Right atrium auricular region (tissue), 2 donors: ENCODE results near the gene ECE2. TPM values are rescaled to one million over a fixed set of nuclear protein-coding genes. Genes with fewer than 3 reads are reported as not detected.
A peak's percentile ranks its signal among the peaks of the same experiment; 100 is the strongest.

Experiments used
- DNase-seq: peaks from one replicate; pipeline ENCODE4 v3.0.0-alpha.2; 2019; ENCODE audit warnings: low spot score
- H3K27ac ChIP-seq, 2 donors: fragments of 200-600 bp; sonication (generic); 1 replicate in 1 of 2; 2 replicates in 1 of 2; pipeline ENCODE4 v1.5.1; 2016 to 2019
- H3K27me3 ChIP-seq, 2 donors: fragments of 200-600 bp; sonication (generic); one replicate each; pipeline versions ENCODE4 v1.5.1 to v1.6.0; 2017 to 2019
- H3K36me3 ChIP-seq: fragments of 200-600 bp; sonication (generic); one replicate; pipeline ENCODE4 v1.5.1; 2016
- H3K4me1 ChIP-seq, 2 donors: fragments of 200-600 bp; sonication (generic); one replicate each; pipeline versions ENCODE4 v1.5.1 to v1.6.0; 2017 to 2019
- H3K4me3 ChIP-seq, 2 donors: fragments of 200-600 bp; sonication (generic); 1 replicate in 1 of 2; 2 replicates in 1 of 2; pipeline ENCODE4 v1.5.1; 2017 to 2019; ENCODE audit warnings: mild to moderate bottlenecking in 1 of 2, moderate library complexity in 1 of 2
- H3K9me3 ChIP-seq, 2 donors: fragments of 200-600 bp; sonication (generic); one replicate each; pipeline ENCODE4 v1.5.1; 2019
- CTCF ChIP-seq, 2 donors: fragments of 200-600 bp; sonication (generic); IDR thresholded peaks; one replicate each; pipeline ENCODE4 v1.5.1; 2019; ENCODE audit warnings: antibody characterized with exemption in 2 of 2
- total RNA-seq, 2 donors: library from RNA; depleted of rRNA; stranded (reverse); fragments of >200 nt; gene quantifications; one replicate each; pipeline ENCODE4 v1.1.0, GENCODE V29; 2016

The ECE2 gene
- total RNA-seq, 2 donors from 2014 or later = 1.6 TPM; not detected in 1

GRCh38 chr3:184300378-184300720 is 24.5 kb downstream of the ECE2 start:
- no peak overlapping the region for H3K27ac ChIP-seq
- DNase-seq = no peak
- peaks cover 49% of the 10 kb centered on the region for H3K36me3 ChIP-seq
- H3K4me3 ChIP-seq = peak overlapping the region in 1 of 2 donors; percentile 91
- no peaks in the 10 kb centered on the region for H3K27me3 ChIP-seq
- no peak for TF ChIP-seq CTCF (IDR thresholded peaks at IDR 0.05)
- H3K9me3 ChIP-seq = no peaks in the 10 kb centered on the region
- H3K4me1 ChIP-seq = peaks cover 0 to 23% of the 10 kb centered on the region in 2 donors

GRCh38 chr3:184305577-184305976 is 29.8 kb downstream of the ECE2 start:
- Histone ChIP-seq H3K4me1 (peaks cover 0 to 5% of the 10 kb centered on the region in 2 donors), H3K36me3 (peaks cover 84% of the 10 kb centered on the region), H3K27ac (no peak overlapping the region), H3K27me3 (no peaks in the 10 kb centered on the region), H3K9me3 (no peaks in the 10 kb centered on the region), H3K4me3 (no peak overlapping the region)
- DNase-seq = no peak
- TF ChIP-seq CTCF (IDR thresholded peaks at IDR 0.05) = peak in 1 of 2 donors; percentile 26

GRCh38 chr3:184306341-184306972 is 30.6 kb downstream of the ECE2 start:
- Histone ChIP-seq H3K27me3 (no peaks in the 10 kb centered on the region), H3K36me3 (peaks cover 76% of the 10 kb centered on the region), H3K4me1 (no peaks in the 10 kb centered on the region), H3K9me3 (no peaks in the 10 kb centered on the region), H3K27ac (no peak overlapping the region), H3K4me3 (no peak overlapping the region)
- DNase-seq = no peak
- TF ChIP-seq CTCF (IDR thresholded peaks at IDR 0.05) = no peak

- no peak overlapping the region for H3K4me3 ChIP-seq
- H3K4me1 ChIP-seq = no peaks in the 10 kb centered on the region
- no peaks in the 10 kb centered on the region for H3K27me3 ChIP-seq
- H3K27ac ChIP-seq = no peak overlapping the region
- peaks cover 61% of the 10 kb centered on the region for H3K36me3 ChIP-seq
- no peak for TF ChIP-seq CTCF (IDR thresholded peaks at IDR 0.05)
- DNase-seq = no peak
- H3K9me3 ChIP-seq = no peaks in the 10 kb centered on the region
These were observed 32.1 kb downstream of the ECE2 start for GRCh38 chr3:184307915-184308314.

GRCh38 chr3:184308744-184309143 is 32.9 kb downstream of the ECE2 start:
- H3K27ac ChIP-seq = no peak overlapping the region
- no peak for TF ChIP-seq CTCF (IDR thresholded peaks at IDR 0.05)
- H3K9me3 ChIP-seq = no peaks in the 10 kb centered on the region
- H3K27me3 ChIP-seq = no peaks in the 10 kb centered on the region
- H3K4me3 ChIP-seq = no peak overlapping the region
- H3K4me1 ChIP-seq = peaks cover 0 to under 1% of the 10 kb centered on the region in 2 donors
- no peak for DNase-seq
- H3K36me3 ChIP-seq = peaks cover 53% of the 10 kb centered on the region

GRCh38 chr3:184311633-184312032 is 35.8 kb downstream of the ECE2 start:
- H3K9me3 ChIP-seq = no peaks in the 10 kb centered on the region
- peaks cover 26% of the 10 kb centered on the region for H3K36me3 ChIP-seq
- H3K4me1 ChIP-seq = peaks cover 0 to 18% of the 10 kb centered on the region in 2 donors
- H3K27ac ChIP-seq = no peak overlapping the region
- no peak for TF ChIP-seq CTCF (IDR thresholded peaks at IDR 0.05)
- DNase-seq = no peak
- no peak overlapping the region for H3K4me3 ChIP-seq
- no peaks in the 10 kb centered on the region for H3K27me3 ChIP-seq
